SK-N-SH treated with all-trans-retinoic acid at 6 μM for 48 hours (cell line): ENCODE results near the gene DHRS3.

Experiments used
- ATAC-seq: fragments of 200-7000 bp; cut with Tn5 transposase; 3 replicates; pipeline ENCODE4 v1.9.1; 2020; ENCODE audit warnings: mild to moderate bottlenecking, moderate library complexity
- ARNTL ChIP-seq: fragments of 450-650 bp; formaldehyde crosslinking; IDR thresholded peaks from 2 replicates; pipeline ENCODE4 v1.5.0; 2020; ENCODE audit warnings: low read depth, mild to moderate bottlenecking, moderate library complexity, borderline replicate concordance
- BACH2 ChIP-seq: fragments of 250-450 bp; sonication (Bioruptor Pico); IDR thresholded peaks from 2 replicates; pipeline ENCODE4 v1.9.0; 2021; ENCODE audit warnings: mild to moderate bottlenecking, borderline replicate concordance
- CREB5 ChIP-seq: fragments of 250-450 bp; sonication (Bioruptor Pico); IDR thresholded peaks from 2 replicates; pipeline ENCODE4 v1.5.1; 2020; ENCODE audit warnings: low read depth, mild to moderate bottlenecking, moderate library complexity
- CSDC2 ChIP-seq: fragments of 250-450 bp; sonication (Bioruptor Pico); IDR thresholded peaks from 2 replicates; pipeline ENCODE4 v1.5.0; 2020; ENCODE audit warnings: mild to moderate bottlenecking, moderate library complexity
- CSRNP3 ChIP-seq: fragments of 250-450 bp; sonication (Bioruptor Pico); IDR thresholded peaks from 2 replicates; pipeline ENCODE4 v1.5.1; 2021; ENCODE audit warnings: mild to moderate bottlenecking, moderate library complexity
- GLIS3 ChIP-seq: fragments of 250-450 bp; sonication (Bioruptor Pico); IDR thresholded peaks from 2 replicates; pipeline ENCODE4 v1.5.0; 2020; ENCODE audit warnings: mild to moderate bottlenecking, moderate library complexity
- ISL1 ChIP-seq: fragments of 250-450 bp; sonication (Bioruptor Pico); IDR thresholded peaks from 2 replicates; pipeline ENCODE4 v2.1.2; 2022; ENCODE audit warnings: mild to moderate bottlenecking, moderate library complexity
- OSR1 ChIP-seq: fragments of 250-450 bp; sonication (Bioruptor Pico); IDR thresholded peaks from 2 replicates; pipeline ENCODE4 v1.8.0; 2022; ENCODE audit warnings: moderate library complexity, mild to moderate bottlenecking, inconsistent platforms
- PPARA ChIP-seq: fragments of 250-450 bp; sonication (Bioruptor Pico); IDR thresholded peaks from 2 replicates; pipeline ENCODE4 v1.5.0; 2020; ENCODE audit warnings: mild to moderate bottlenecking, borderline replicate concordance
- RARB ChIP-seq: fragments of 250-450 bp; sonication (Bioruptor Pico); IDR thresholded peaks from 2 replicates; pipeline ENCODE4 v1.8.0; 2021; ENCODE audit warnings: mild to moderate bottlenecking, moderate library complexity
- SNAI2 ChIP-seq: fragments of 250-450 bp; sonication (Bioruptor Pico); IDR thresholded peaks from 2 replicates; pipeline ENCODE4 v1.5.0; 2020; ENCODE audit warnings: mild to moderate bottlenecking, moderate library complexity
- TOX ChIP-seq: fragments of 250-450 bp; sonication (Bioruptor Pico); IDR thresholded peaks from 2 replicates; pipeline ENCODE4 v1.8.0; 2021; ENCODE audit warnings: mild to moderate bottlenecking, moderate library complexity, borderline replicate concordance
- TSHZ2 ChIP-seq: fragments of 250-450 bp; sonication (Bioruptor Pico); IDR thresholded peaks from 2 replicates; pipeline ENCODE4 v1.5.0; 2020; ENCODE audit warnings: mild to moderate bottlenecking, moderate library complexity
- ZFP3 ChIP-seq: fragments of 250-450 bp; sonication (Bioruptor Pico); IDR thresholded peaks from 2 replicates; pipeline ENCODE4 v1.5.0; 2020; ENCODE audit warnings: mild to moderate bottlenecking, moderate library complexity
- ZFP30 ChIP-seq: fragments of 450-650 bp; formaldehyde crosslinking; IDR thresholded peaks from 2 replicates; pipeline ENCODE4 v1.5.0; 2022; ENCODE audit warnings: mild to moderate bottlenecking, moderate library complexity
- ZNF565 ChIP-seq: fragments of 450-650 bp; formaldehyde crosslinking; conservative IDR thresholded peaks from 2 replicates; pipeline ENCODE4 v1.5.0; 2020; ENCODE audit warnings: low read depth, mild to moderate bottlenecking, moderate library complexity
- ZNF70 ChIP-seq: fragments of 450-650 bp; formaldehyde crosslinking; IDR thresholded peaks from 2 replicates; pipeline ENCODE4 v1.5.0; 2020; ENCODE audit warnings: mild to moderate bottlenecking, moderate library complexity

Gene DHRS3

GRCh38 chr1:12556957-12557935, 60.8 kb downstream of the DHRS3 start:
- ATAC-seq = no peak
- TF ChIP-seq CSDC2 (no peak), ZNF70 (CRISPR knock-in tag) (no peak), ISL1 (CRISPR knock-in tag) (no peak), CSRNP3 (CRISPR knock-in tag) (no peak), SNAI2 (CRISPR knock-in tag) (no peak), CREB5 (CRISPR knock-in tag) (no peak), ARNTL (no peak), TSHZ2 (CRISPR knock-in tag) (no peak), OSR1 (CRISPR knock-in tag) (no peak), GLIS3 (CRISPR knock-in tag) (no peak)
- TF ChIP-seq, all 23 proteins: peak for 0

- peak; percentile 93 for ATAC-seq
- TF ChIP-seq ISL1 (CRISPR knock-in tag) (0 out of 2 replicates have a peak, but pooled peaks have one; percentile 7), SNAI2 (CRISPR knock-in tag) (0 out of 2 replicates have a peak, but pooled peaks have one; percentile 55), ZFP3 (CRISPR knock-in tag) (0 out of 2 replicates have a peak, but pooled peaks have one; percentile 38), CSDC2 (peak; percentile 78), ZNF565 (CRISPR knock-in tag) (no peak)
Measured at GRCh38 chr1:12556368-12556930, 61.6 kb downstream of the DHRS3 start.

- TF ChIP-seq TSHZ2 (CRISPR knock-in tag) (no peak), OSR1 (CRISPR knock-in tag) (no peak), RARB (CRISPR knock-in tag) (no peak), ISL1 (CRISPR knock-in tag) (no peak), TOX (no peak), ZFP30 (CRISPR knock-in tag) (no peak), PPARA (no peak), BACH2 (CRISPR knock-in tag) (no peak), ARNTL (no peak), ZNF565 (CRISPR knock-in tag) (no peak), CSDC2 (no peak)
Measured at GRCh38 chr1:12555411-12556367, 62.3 kb downstream of the DHRS3 start.

More at GRCh38 chr1:12555411-12556367, 62.3 kb downstream of the DHRS3 start:
- ATAC-seq = peak; percentile 10; the same call in 1 of the 3 replicates
